Measurements from ENCODE around the gene VCL. TPM values are rescaled to one million over a fixed set of nuclear protein-coding genes. Genes with fewer than 3 reads are reported as not detected.

Gene VCL
- total RNA-seq, 1 donor from 2014 or later: 107 TPM

- no peak overlapping the region for H3K4me3 Mint-ChIP-seq (ENCODE audit: low read depth)
- no peak for DNase-seq (ENCODE audit: low spot score, unreplicated experiment)
- no peaks in the 10 kb centered on the region for H3K4me1 Mint-ChIP-seq (ENCODE audit: low read depth)
- TF ChIP-seq, protein P1, sequence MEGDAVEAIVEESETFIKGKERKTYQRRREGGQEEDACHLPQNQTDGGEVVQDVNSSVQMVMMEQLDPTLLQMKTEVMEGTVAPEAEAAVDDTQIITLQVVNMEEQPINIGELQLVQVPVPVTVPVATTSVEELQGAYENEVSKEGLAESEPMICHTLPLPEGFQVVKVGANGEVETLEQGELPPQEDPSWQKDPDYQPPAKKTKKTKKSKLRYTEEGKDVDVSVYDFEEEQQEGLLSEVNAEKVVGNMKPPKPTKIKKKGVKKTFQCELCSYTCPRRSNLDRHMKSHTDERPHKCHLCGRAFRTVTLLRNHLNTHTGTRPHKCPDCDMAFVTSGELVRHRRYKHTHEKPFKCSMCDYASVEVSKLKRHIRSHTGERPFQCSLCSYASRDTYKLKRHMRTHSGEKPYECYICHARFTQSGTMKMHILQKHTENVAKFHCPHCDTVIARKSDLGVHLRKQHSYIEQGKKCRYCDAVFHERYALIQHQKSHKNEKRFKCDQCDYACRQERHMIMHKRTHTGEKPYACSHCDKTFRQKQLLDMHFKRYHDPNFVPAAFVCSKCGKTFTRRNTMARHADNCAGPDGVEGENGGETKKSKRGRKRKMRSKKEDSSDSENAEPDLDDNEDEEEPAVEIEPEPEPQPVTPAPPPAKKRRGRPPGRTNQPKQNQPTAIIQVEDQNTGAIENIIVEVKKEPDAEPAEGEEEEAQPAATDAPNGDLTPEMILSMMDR (IDR thresholded peaks at IDR 0.05; ENCODE audit: unreplicated experiment): no peak
- H3K9me3 Mint-ChIP-seq (ENCODE audit: low read depth): peaks cover 3% of the 10 kb centered on the region
- peaks cover 10% of the 10 kb centered on the region for H3K27me3 Mint-ChIP-seq
- H3K27ac Mint-ChIP-seq: no peak overlapping the region
- no peaks in the 10 kb centered on the region for H3K36me3 Mint-ChIP-seq (ENCODE audit: insufficient read depth)
These were observed 4.8 kb upstream of the VCL start for GRCh38 chr10:73992899-73993788.

- no peak for DNase-seq (ENCODE audit: low spot score, unreplicated experiment)
- Mint-ChIP-seq H3K36me3 (ENCODE audit: insufficient read depth) (no peaks in the 10 kb centered on the region), H3K4me1 (ENCODE audit: low read depth) (peaks cover 10% of the 10 kb centered on the region), H3K9me3 (ENCODE audit: low read depth) (peaks cover 3% of the 10 kb centered on the region), H3K27ac (peak overlapping the region; percentile 12), H3K27me3 (peaks cover 10% of the 10 kb centered on the region), H3K4me3 (ENCODE audit: low read depth) (no peak overlapping the region)
- TF ChIP-seq, protein P1 (IDR thresholded peaks at IDR 0.05; ENCODE audit: unreplicated experiment): no peak
These were observed 2.9 kb upstream of the VCL start for GRCh38 chr10:73995035-73995358.

DNA sequence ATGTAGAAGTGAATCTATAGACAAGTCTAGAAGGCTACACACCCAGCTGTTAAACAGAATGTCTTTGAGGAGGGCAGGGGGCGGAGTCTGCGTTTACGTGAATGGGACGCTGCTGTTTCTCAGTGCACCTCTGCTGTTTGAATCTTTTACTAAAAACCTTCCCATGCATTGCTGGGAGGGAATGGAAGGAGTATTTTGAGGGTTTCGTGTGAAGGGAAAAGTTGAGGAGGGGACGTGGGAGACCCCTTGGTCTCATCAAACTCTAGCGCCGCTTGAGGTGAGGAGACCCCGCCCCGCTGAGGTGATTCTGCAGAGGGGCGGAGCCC, 492 bp upstream of the VCL start:
- Mint-ChIP-seq H3K27me3 (peaks cover 10% of the 10 kb centered on the region), H3K36me3 (ENCODE audit: insufficient read depth) (peaks cover 4% of the 10 kb centered on the region), H3K9me3 (ENCODE audit: low read depth) (peaks cover 3% of the 10 kb centered on the region), H3K27ac (peak overlapping the region; percentile 95), H3K4me1 (ENCODE audit: low read depth) (peaks cover 24% of the 10 kb centered on the region), H3K4me3 (ENCODE audit: low read depth) (peak overlapping the region; percentile 85)
- no peak for DNase-seq (ENCODE audit: low spot score, unreplicated experiment)
- TF ChIP-seq, protein P1 (IDR thresholded peaks at IDR 0.05; ENCODE audit: unreplicated experiment): no peak

- peaks cover 10% of the 10 kb centered on the region for H3K27me3 Mint-ChIP-seq
These were observed 660 bp downstream of the VCL start for GRCh38 chr10:73998623-73998928.

DNA sequence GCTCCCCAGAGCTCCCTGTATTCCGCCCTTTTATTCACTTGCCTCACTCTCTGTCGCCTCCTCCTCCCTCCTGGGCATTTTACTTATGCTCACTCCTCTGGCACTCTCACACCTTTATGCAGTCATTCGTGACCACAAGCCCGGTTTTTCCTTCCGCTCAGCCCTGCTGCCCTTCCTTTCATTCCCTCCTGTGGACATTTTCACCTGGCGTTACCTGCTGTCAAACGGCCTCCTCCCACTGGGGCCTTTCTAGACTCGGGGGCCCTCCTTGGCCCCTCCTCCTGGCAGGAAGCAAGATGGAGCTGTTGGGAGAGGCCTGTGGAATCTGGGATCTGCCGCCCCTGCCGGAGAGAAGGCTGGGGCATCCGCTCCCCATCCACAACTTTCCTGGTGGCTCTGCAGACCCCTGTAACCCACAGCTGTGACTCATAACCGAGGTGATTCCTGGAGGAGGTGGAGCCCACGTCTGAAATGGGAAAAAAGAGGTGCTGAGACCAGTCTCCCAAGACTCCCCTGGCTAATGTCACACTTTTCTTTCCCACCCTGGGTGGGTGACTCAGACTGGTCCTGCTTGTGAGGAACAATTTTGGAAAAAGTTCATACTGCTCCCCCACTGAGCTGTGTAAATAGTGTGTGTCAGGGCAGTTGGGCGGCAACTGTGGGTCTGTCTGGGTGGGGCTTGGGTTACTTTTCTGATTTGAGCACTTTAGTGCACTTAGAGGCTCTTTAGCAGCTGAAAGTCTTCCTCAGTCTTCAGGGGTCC, 1.2 kb downstream of the VCL start:
- H3K36me3 Mint-ChIP-seq (ENCODE audit: insufficient read depth): peaks cover 4% of the 10 kb centered on the region
- peaks cover 3% of the 10 kb centered on the region for H3K9me3 Mint-ChIP-seq (ENCODE audit: low read depth)
- peak; percentile 45 for DNase-seq (ENCODE audit: low spot score, unreplicated experiment)

More at GRCh38 chr10:73998623-73998928, 660 bp downstream of the VCL start:
- Mint-ChIP-seq H3K4me3 (ENCODE audit: low read depth) (peak overlapping the region; percentile 85), H3K4me1 (ENCODE audit: low read depth) (peaks cover 26% of the 10 kb centered on the region), H3K27ac (peak overlapping the region; percentile 98), H3K36me3 (ENCODE audit: insufficient read depth) (peaks cover 4% of the 10 kb centered on the region), H3K9me3 (ENCODE audit: low read depth) (peaks cover 3% of the 10 kb centered on the region)
- DNase-seq (ENCODE audit: low spot score, unreplicated experiment): no peak
- TF ChIP-seq, protein P1 (IDR thresholded peaks at IDR 0.05; ENCODE audit: unreplicated experiment): no peak

More for the DNA sequence above, 1.2 kb downstream of the VCL start:
- Mint-ChIP-seq H3K27me3 (peaks cover 10% of the 10 kb centered on the region), H3K4me3 (ENCODE audit: low read depth) (peak overlapping the region; percentile 85), H3K4me1 (ENCODE audit: low read depth) (peaks cover 26% of the 10 kb centered on the region), H3K27ac (peak overlapping the region; percentile 98)
- TF ChIP-seq, protein P1 (IDR thresholded peaks at IDR 0.05; ENCODE audit: unreplicated experiment): peak; percentile 56
